ENCODE measurements around the gene TOMM22. TPM values are rescaled to one million over a fixed set of nuclear protein-coding genes. Genes with fewer than 3 reads are reported as not detected.

The TOMM22 gene
- total RNA-seq, 2 experiments from 2014 or later, result 51.8 to 114 TPM

DNA sequence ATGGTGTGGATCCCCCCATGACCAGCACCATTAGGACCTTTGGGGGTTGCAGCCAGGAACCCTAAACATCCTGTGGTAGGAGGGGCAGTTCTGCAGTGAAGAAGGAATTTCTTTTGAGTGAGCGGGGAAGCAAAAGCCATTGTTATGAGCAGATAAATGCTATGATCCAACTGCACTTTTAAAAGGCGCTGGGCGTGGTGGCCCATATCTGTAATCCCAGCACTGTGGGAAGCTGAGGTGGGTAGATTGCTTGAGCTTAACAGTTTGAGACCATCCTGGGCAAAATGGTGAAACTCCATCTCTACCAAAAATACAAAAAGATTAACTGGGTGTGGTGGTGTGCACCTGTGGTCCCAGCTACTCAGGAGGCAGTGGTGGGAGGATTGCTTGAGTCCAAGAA, 5.9 kb upstream of the TOMM22 start:
- H3K4me3 ChIP-seq (ENCODE audit: low read depth, low read length, poor library complexity, severe bottlenecking), result no peak overlapping the region
- no peaks in the 10 kb centered on the region for H3K79me2 ChIP-seq (ENCODE audit: insufficient read depth, low read depth, low read length)
- H3K9me2 ChIP-seq (ENCODE audit: insufficient read depth, low read length), result no peaks in the 10 kb centered on the region
- no peak for TF ChIP-seq EZH2phosphoT487 (IDR thresholded peaks at IDR 0.05; ENCODE audit: borderline replicate concordance, low read depth, low read length)
- TF ChIP-seq, protein P1, sequence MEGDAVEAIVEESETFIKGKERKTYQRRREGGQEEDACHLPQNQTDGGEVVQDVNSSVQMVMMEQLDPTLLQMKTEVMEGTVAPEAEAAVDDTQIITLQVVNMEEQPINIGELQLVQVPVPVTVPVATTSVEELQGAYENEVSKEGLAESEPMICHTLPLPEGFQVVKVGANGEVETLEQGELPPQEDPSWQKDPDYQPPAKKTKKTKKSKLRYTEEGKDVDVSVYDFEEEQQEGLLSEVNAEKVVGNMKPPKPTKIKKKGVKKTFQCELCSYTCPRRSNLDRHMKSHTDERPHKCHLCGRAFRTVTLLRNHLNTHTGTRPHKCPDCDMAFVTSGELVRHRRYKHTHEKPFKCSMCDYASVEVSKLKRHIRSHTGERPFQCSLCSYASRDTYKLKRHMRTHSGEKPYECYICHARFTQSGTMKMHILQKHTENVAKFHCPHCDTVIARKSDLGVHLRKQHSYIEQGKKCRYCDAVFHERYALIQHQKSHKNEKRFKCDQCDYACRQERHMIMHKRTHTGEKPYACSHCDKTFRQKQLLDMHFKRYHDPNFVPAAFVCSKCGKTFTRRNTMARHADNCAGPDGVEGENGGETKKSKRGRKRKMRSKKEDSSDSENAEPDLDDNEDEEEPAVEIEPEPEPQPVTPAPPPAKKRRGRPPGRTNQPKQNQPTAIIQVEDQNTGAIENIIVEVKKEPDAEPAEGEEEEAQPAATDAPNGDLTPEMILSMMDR (conservative IDR thresholded peaks at IDR 0.05; ENCODE audit: low read length), result no peak
- H3K36me3 ChIP-seq (ENCODE audit: insufficient read depth, low read length), result 0 out of 2 replicates have a peak, but pooled peaks cover 3% of the 10 kb centered on the region
- no peaks in the 10 kb centered on the region for H3K9me3 ChIP-seq (ENCODE audit: low read length)
- H3K4me2 ChIP-seq (ENCODE audit: low read length), result no peak overlapping the region
- no peak overlapping the region for H2AFZ ChIP-seq (ENCODE audit: low read length)
- intact Hi-C loops (cut with micrococcal nuclease; ENCODE audit: unreplicated experiment), result no loop called here
- no peak for DNase-seq (ENCODE audit: low spot score)
- H4K20me1 ChIP-seq (ENCODE audit: insufficient read depth, low read length), result no peaks in the 10 kb centered on the region
- CTCF ChIA-PET (ENCODE audit: unreplicated experiment), result no interaction called here
- H3K27ac ChIP-seq (ENCODE audit: low read depth, low read length, poor library complexity, severe bottlenecking), result no peak overlapping the region
- no peaks in the 10 kb centered on the region for H3K4me1 ChIP-seq (ENCODE audit: insufficient read depth, low read length, poor library complexity, severe bottlenecking)
- BruUV-seq (replicated peaks), result no TSS peak
- POLR2A ChIA-PET, result no interaction called here

DNA sequence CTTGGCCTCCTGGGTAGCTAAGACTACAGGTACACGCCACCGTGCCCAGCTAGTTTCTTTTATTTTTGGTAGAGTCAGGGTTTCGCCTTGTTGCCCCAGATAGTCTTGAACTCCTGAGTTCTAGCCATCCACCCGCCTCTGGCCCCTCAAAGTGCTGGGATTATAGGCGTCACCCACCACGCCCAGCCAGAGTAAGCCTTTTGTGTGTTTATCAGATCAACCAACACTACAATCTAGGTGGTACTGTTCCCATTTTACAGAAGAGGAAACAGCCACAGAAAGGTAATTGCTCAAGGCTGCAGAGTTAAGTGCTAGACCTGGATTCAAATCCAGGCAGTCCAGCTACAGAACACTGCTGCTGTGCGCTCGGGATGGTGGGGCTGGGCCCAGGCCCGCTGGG, 3.1 kb downstream of the TOMM22 start:
- Histone ChIP-seq H3K4me1 (ENCODE audit: insufficient read depth, low read length, poor library complexity, severe bottlenecking) (peaks cover 11% of the 10 kb centered on the region), H4K20me1 (ENCODE audit: insufficient read depth, low read length) (no peaks in the 10 kb centered on the region), H3K4me3 (ENCODE audit: low read depth, low read length, poor library complexity, severe bottlenecking) (no peak overlapping the region), H3K9me2 (ENCODE audit: insufficient read depth, low read length) (no peaks in the 10 kb centered on the region), H3K79me2 (ENCODE audit: insufficient read depth, low read depth, low read length) (peaks cover 11% of the 10 kb centered on the region), H3K27ac (ENCODE audit: low read depth, low read length, poor library complexity, severe bottlenecking) (no peak overlapping the region), H3K4me2 (ENCODE audit: low read length) (no peak overlapping the region), H3K9me3 (ENCODE audit: low read length) (no peaks in the 10 kb centered on the region), H2AFZ (ENCODE audit: low read length) (no peak overlapping the region), H3K36me3 (ENCODE audit: insufficient read depth, low read length) (peaks cover 71% of the 10 kb centered on the region)
- BruUV-seq (replicated peaks), result no TSS peak
- POLR2A ChIA-PET, result no interaction called here
- no peak for DNase-seq (ENCODE audit: low spot score)
- intact Hi-C loops (cut with micrococcal nuclease; ENCODE audit: unreplicated experiment), result no loop called here
- no peak for TF ChIP-seq EZH2phosphoT487 (IDR thresholded peaks at IDR 0.05; ENCODE audit: borderline replicate concordance, low read depth, low read length)
- TF ChIP-seq, protein P1 (conservative IDR thresholded peaks at IDR 0.05; ENCODE audit: low read length), result no peak
- CTCF ChIA-PET (ENCODE audit: unreplicated experiment), result no interaction called here

DNA sequence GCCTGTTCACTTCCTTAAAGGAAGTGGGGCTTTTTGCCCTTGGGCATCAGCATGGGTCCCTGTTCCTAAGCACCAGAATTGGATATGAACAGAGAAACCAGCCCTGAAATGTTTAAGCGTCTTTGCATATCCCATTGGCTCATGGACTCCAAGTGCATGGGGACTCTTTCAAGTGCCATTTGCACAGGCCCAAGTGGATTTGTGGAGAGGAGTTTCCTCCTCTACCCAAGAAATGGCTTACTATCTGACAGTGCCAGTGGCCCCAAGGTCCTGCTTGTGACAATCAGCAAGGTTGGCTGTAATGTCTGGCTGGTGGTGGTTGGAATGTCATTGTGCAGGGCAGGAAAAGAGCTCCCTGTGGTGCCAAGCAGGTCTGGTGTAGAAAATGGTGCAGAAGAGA, 4.0 kb downstream of the TOMM22 start:
- no peak for DNase-seq (ENCODE audit: low spot score)
- H3K9me3 ChIP-seq (ENCODE audit: low read length), result no peaks in the 10 kb centered on the region
- POLR2A ChIA-PET, result interaction anchor here (0.9 kb wide), 1 partner anchor 12 kb away, joined by 3 read pairs; no protein-coding TSS in a partner anchor
- peaks cover 79% of the 10 kb centered on the region for H3K36me3 ChIP-seq (ENCODE audit: insufficient read depth, low read length)
- TF ChIP-seq, protein P1 (conservative IDR thresholded peaks at IDR 0.05; ENCODE audit: low read length), result no peak
- TF ChIP-seq EZH2phosphoT487 (IDR thresholded peaks at IDR 0.05; ENCODE audit: borderline replicate concordance, low read depth, low read length), result no peak
- H3K79me2 ChIP-seq (ENCODE audit: insufficient read depth, low read depth, low read length), result peaks cover 11% of the 10 kb centered on the region
- H2AFZ ChIP-seq (ENCODE audit: low read length), result no peak overlapping the region
- no peak overlapping the region for H3K27ac ChIP-seq (ENCODE audit: low read depth, low read length, poor library complexity, severe bottlenecking)
- H3K4me3 ChIP-seq (ENCODE audit: low read depth, low read length, poor library complexity, severe bottlenecking), result no peak overlapping the region
- no peaks in the 10 kb centered on the region for H3K9me2 ChIP-seq (ENCODE audit: insufficient read depth, low read length)
- no TSS peak for BruUV-seq (replicated peaks)
- CTCF ChIA-PET (ENCODE audit: unreplicated experiment), result no interaction called here
- no peaks in the 10 kb centered on the region for H4K20me1 ChIP-seq (ENCODE audit: insufficient read depth, low read length)
- H3K4me2 ChIP-seq (ENCODE audit: low read length), result no peak overlapping the region
- intact Hi-C loops (cut with micrococcal nuclease; ENCODE audit: unreplicated experiment), result no loop called here
- peaks cover 11% of the 10 kb centered on the region for H3K4me1 ChIP-seq (ENCODE audit: insufficient read depth, low read length, poor library complexity, severe bottlenecking)
